ENCODE measurements around the gene ZNF124.

The ZNF124 gene

GRCh38 chr1:247111700-247112478 lies 59.9 kb downstream of the ZNF124 start:
- no peak for DNase-seq

- no peak for DNase-seq
Measured at GRCh38 chr1:247111259-247111699, 60.5 kb downstream of the ZNF124 start.

- no peak for DNase-seq
Measured at GRCh38 chr1:247110627-247111258, 61.1 kb downstream of the ZNF124 start.

- DNase-seq = no peak
Measured at GRCh38 chr1:247107694-247108093, 64.1 kb downstream of the ZNF124 start.

- no peak for DNase-seq
Measured at GRCh38 chr1:247105966-247106365, 65.9 kb downstream of the ZNF124 start.
